Hepatocyte (in vitro differentiated cells): ENCODE data around the gene TRABD.

Source experiments
- CTCF ChIP-seq: fragments of 200-600 bp; sonication (generic); IDR thresholded peaks from 2 replicates; pipeline ENCODE4 v1.5.1; 2016; ENCODE audit warnings: antibody characterized with exemption, mild to moderate bottlenecking; ENCODE audit not compliant: poor library complexity
- EZH2 ChIP-seq: fragments of 200-600 bp; sonication (generic); IDR thresholded peaks from 2 replicates; pipeline ENCODE4 v1.6.1; 2016; ENCODE audit warnings: antibody characterized with exemption, mild to moderate bottlenecking, borderline replicate concordance
- EZH2phosphoT487 ChIP-seq: fragments of 200-600 bp; sonication (generic); IDR thresholded peaks from one replicate; pipeline ENCODE4 v1.6.1; 2018; ENCODE audit warnings: antibody characterized with exemption, mild to moderate bottlenecking, low read depth, moderate library complexity; ENCODE audit not compliant: unreplicated experiment, severe bottlenecking

- TF ChIP-seq EZH2phosphoT487 (no peak), CTCF (no peak), EZH2 (no peak)
Observed at GRCh38 chr22:50204571-50204970, 18.9 kb downstream of the TRABD start.
